GM21390 (cell line): ENCODE data around the gene FAM20C.

Source experiments
- ATAC-seq: cut with Tn5 transposase; IDR thresholded peaks from one replicate; pipeline ENCODE4 v1.9.1; 2021; ENCODE audit not compliant: unreplicated experiment

The FAM20C gene

GRCh38 chr7:266851-267840 lies 74.8 kb downstream of the FAM20C start:
- ATAC-seq = no peak

- no peak for ATAC-seq
These were observed 76.6 kb downstream of the FAM20C start for GRCh38 chr7:268991-269390.

- ATAC-seq = no peak
These were observed 77.3 kb downstream of the FAM20C start for GRCh38 chr7:269721-270120.

- no peak for ATAC-seq
These were observed 78.1 kb downstream of the FAM20C start for GRCh38 chr7:270351-270983.

GRCh38 chr7:271266-272107 lies 79.1 kb downstream of the FAM20C start:
- no peak for ATAC-seq

GRCh38 chr7:272108-272615 lies 79.8 kb downstream of the FAM20C start:
- ATAC-seq = no peak

GRCh38 chr7:272631-273030 lies 80.3 kb downstream of the FAM20C start:
- ATAC-seq = no peak

GRCh38 chr7:273327-273726 lies 81.0 kb downstream of the FAM20C start:
- no peak for ATAC-seq

- ATAC-seq = no peak
These were observed 81.9 kb downstream of the FAM20C start for GRCh38 chr7:274266-274665.

- no peak for ATAC-seq
These were observed 84.0 kb downstream of the FAM20C start for GRCh38 chr7:276230-276835.

GRCh38 chr7:277228-277627 lies 84.9 kb downstream of the FAM20C start:
- no peak for ATAC-seq

GRCh38 chr7:278081-278480 lies 85.7 kb downstream of the FAM20C start:
- ATAC-seq = no peak

- no peak for ATAC-seq
These were observed 87.5 kb downstream of the FAM20C start for GRCh38 chr7:279821-280220.

- ATAC-seq = no peak
These were observed 88.1 kb downstream of the FAM20C start for GRCh38 chr7:280461-280860.

- ATAC-seq = no peak
These were observed 89.3 kb downstream of the FAM20C start for GRCh38 chr7:281637-282036.

- ATAC-seq = no peak
These were observed 90.2 kb downstream of the FAM20C start for GRCh38 chr7:282621-283020.

GRCh38 chr7:284762-285722 lies 92.7 kb downstream of the FAM20C start:
- no peak for ATAC-seq

GRCh38 chr7:285731-286130 lies 93.4 kb downstream of the FAM20C start:
- ATAC-seq = no peak

GRCh38 chr7:286266-286665 lies 93.9 kb downstream of the FAM20C start:
- ATAC-seq = no peak

- no peak for ATAC-seq
These were observed 96.3 kb downstream of the FAM20C start for GRCh38 chr7:288671-289101.
